Middle frontal gyrus (tissue), 1 donor: ENCODE measurements around the gene MYO7A.
"Not testable (repeated sequence)": the region's sequence is repeated elsewhere in the genome, so short reads cannot be mapped to it uniquely, and the experiment has no call there.

Experiments
- DNase-seq: peaks from one replicate; pipeline ENCODE4 v3.0.0-alpha.2; 2015; ENCODE audit warnings: low spot score; ENCODE audit errors: extremely low spot score

MYO7A gene

GRCh38 chr11:77092382-77092781 lies 35.7 kb upstream of the MYO7A start:
- no peak for DNase-seq

GRCh38 chr11:77093056-77093891 lies 34.8 kb upstream of the MYO7A start:
- no peak for DNase-seq

- no peak for DNase-seq
These were observed 33.8 kb upstream of the MYO7A start for GRCh38 chr11:77093987-77094840.

GRCh38 chr11:77094841-77095365 lies 33.1 kb upstream of the MYO7A start:
- DNase-seq: no peak

- no peak for DNase-seq
These were observed 32.2 kb upstream of the MYO7A start for GRCh38 chr11:77095551-77096490.

- no peak for DNase-seq
These were observed 31.4 kb upstream of the MYO7A start for GRCh38 chr11:77096591-77097019.

GRCh38 chr11:77097180-77097579 lies 30.9 kb upstream of the MYO7A start:
- not testable (repeated sequence) for DNase-seq

GRCh38 chr11:77100166-77101042 lies 27.6 kb upstream of the MYO7A start:
- no peak for DNase-seq

- no peak for DNase-seq
These were observed 27.0 kb upstream of the MYO7A start for GRCh38 chr11:77101043-77101537.

GRCh38 chr11:77102246-77103210 lies 25.5 kb upstream of the MYO7A start, which contains the start of gene OMP:
Gene OMP, plus strand, starts transcription at chr11:77102840. Its CDS starts 0 bp downstream, at chr11:77102840.
- DNase-seq: no peak

- no peak for DNase-seq
These were observed 24.7 kb upstream of the MYO7A start for GRCh38 chr11:77103319-77103718.

- no peak for DNase-seq
These were observed 23.3 kb upstream of the MYO7A start for GRCh38 chr11:77104727-77105126.

GRCh38 chr11:77106321-77106720 lies 21.7 kb upstream of the MYO7A start:
- DNase-seq: no peak

GRCh38 chr11:77106759-77107158 lies 21.3 kb upstream of the MYO7A start:
- DNase-seq: no peak

GRCh38 chr11:77107950-77108349 lies 20.1 kb upstream of the MYO7A start:
- DNase-seq: no peak

GRCh38 chr11:77108436-77108835 lies 19.6 kb upstream of the MYO7A start:
- DNase-seq: no peak

GRCh38 chr11:77109236-77110019 lies 18.6 kb upstream of the MYO7A start:
- DNase-seq: no peak

GRCh38 chr11:77110836-77111235 lies 17.2 kb upstream of the MYO7A start:
- DNase-seq: no peak
